ENCODE measurements around the gene SIPA1L3.

SIPA1L3 gene

GRCh38 chr19:38122402-38123093 lies 215.5 kb downstream of the SIPA1L3 start:
- no peak overlapping the region for H3K27ac ChIP-seq (ENCODE audit: extremely low read depth, low read depth, low read length)
- H3K4me1 ChIP-seq (ENCODE audit: control insufficient read depth, insufficient read depth, low read length), result no peaks in the 10 kb centered on the region
- no peak overlapping the region for H3K4me3 ChIP-seq (ENCODE audit: low read depth, low read length)
- no peaks in the 10 kb centered on the region for H3K9me3 ChIP-seq (ENCODE audit: control insufficient read depth, insufficient read depth, low read depth, low read length)
- no peak for TF ChIP-seq ZNF639 (tag by site-specific recombination; IDR thresholded peaks at IDR 0.05)
- 0 out of 2 replicates have a peak, but pooled peaks have one; percentile 17 for TF ChIP-seq ZNF623 (tag by site-specific recombination; IDR thresholded peaks at IDR 0.05)
- TF ChIP-seq ZNF626 (tag by site-specific recombination; IDR thresholded peaks at IDR 0.05), result no peak
- no peak for TF ChIP-seq ZNF23 (tag by site-specific recombination; IDR thresholded peaks at IDR 0.05; ENCODE audit: borderline replicate concordance)
- 0 out of 2 replicates have a peak, but pooled peaks have one; percentile 28 for TF ChIP-seq ZNF18 (tag by site-specific recombination; IDR thresholded peaks at IDR 0.05)
- TF ChIP-seq ZEB2 (tag by site-specific recombination; IDR thresholded peaks at IDR 0.05), result no peak
- no peak for TF ChIP-seq ZNF133 (tag by site-specific recombination; IDR thresholded peaks at IDR 0.05)
- TF ChIP-seq MZF1 (tag by site-specific recombination; IDR thresholded peaks at IDR 0.05; ENCODE audit: borderline replicate concordance), result no peak
- peaks cover 18 to 31% of the 10 kb centered on the region in 2 experiments for H3K36me3 ChIP-seq (ENCODE audit: control insufficient read depth in 2 of 2, insufficient read depth in 1 of 2, low read length in 2 of 2)
- CTCF ChIA-PET, result interaction anchor here (0.7 to 0.8 kb wide), 2 partner anchors 12 to 43 kb away, joined by 3 read pairs; no protein-coding TSS in a partner anchor
- POLR2A ChIA-PET, result no interaction called here

- peaks cover 10 to 15% of the 10 kb centered on the region in 2 experiments for H3K36me3 ChIP-seq (ENCODE audit: control insufficient read depth in 2 of 2, insufficient read depth in 1 of 2, low read length in 2 of 2)
- no peaks in the 10 kb centered on the region for H3K9me3 ChIP-seq (ENCODE audit: control insufficient read depth, insufficient read depth, low read depth, low read length)
- ChIA-PET POLR2A (no interaction called here), CTCF (interaction anchor here (0.6 kb wide), 1 partner anchor 207 kb away, joined by 3 read pairs; no protein-coding TSS in a partner anchor)
- no peak overlapping the region for H3K27ac ChIP-seq (ENCODE audit: extremely low read depth, low read depth, low read length)
- no peaks in the 10 kb centered on the region for H3K4me1 ChIP-seq (ENCODE audit: control insufficient read depth, insufficient read depth, low read length)
- H3K4me3 ChIP-seq (ENCODE audit: low read depth, low read length), result no peak overlapping the region
- no peak for TF ChIP-seq ZBTB6 (tag by site-specific recombination; IDR thresholded peaks at IDR 0.05)
- no peak for TF ChIP-seq ZNF354C (tag by site-specific recombination; IDR thresholded peaks at IDR 0.05; ENCODE audit: borderline replicate concordance, low read depth)
- no peak for TF ChIP-seq CTCF (tag by site-specific recombination; IDR thresholded peaks at IDR 0.05)
- no peak for TF ChIP-seq PRDM2 (tag by site-specific recombination; IDR thresholded peaks at IDR 0.05; ENCODE audit: borderline replicate concordance)
- no peak for TF ChIP-seq ZNF585B (tag by site-specific recombination; IDR thresholded peaks at IDR 0.05)
- TF ChIP-seq MZF1 (tag by site-specific recombination; IDR thresholded peaks at IDR 0.05; ENCODE audit: borderline replicate concordance), result no peak
- TF ChIP-seq GFI1B (tag by site-specific recombination; IDR thresholded peaks at IDR 0.05), result no peak
- no peak for TF ChIP-seq RBAK (tag by site-specific recombination; IDR thresholded peaks at IDR 0.05)
- no peak for TF ChIP-seq SCRT2 (tag by site-specific recombination; IDR thresholded peaks at IDR 0.05)
- no peak for TF ChIP-seq TCF7L2 (IDR thresholded peaks at IDR 0.05; ENCODE audit: borderline replicate concordance, low read depth, low read length)
- no peak for TF ChIP-seq ZNF37A (tag by site-specific recombination; IDR thresholded peaks at IDR 0.05)
- TF ChIP-seq ZNF629 (tag by site-specific recombination; IDR thresholded peaks at IDR 0.05), result no peak
- no peak for TF ChIP-seq ZNF449 (tag by site-specific recombination; IDR thresholded peaks at IDR 0.05)
Observed at GRCh38 chr19:38125238-38125637, 218.2 kb downstream of the SIPA1L3 start.
